HCT116 (cell line): Measurements from ENCODE around the gene GLRX. TPM values are rescaled to one million over a fixed set of nuclear protein-coding genes. Genes with fewer than 3 reads are reported as not detected.

ENCODE experiments used
- ATAC-seq: fragments of 200-7000 bp; cut with Tn5 transposase; 2 replicates; pipeline ENCODE4 v1.9.1; 2020; ENCODE audit warnings: mild to moderate bottlenecking, moderate library complexity
- BruUV-seq: library from RNA; stranded (reverse); fragments of 400-500 nt; replicated peaks from 2 replicates; lab custom pipeline; 2021; lab: Mats Ljungman, UMichigan
- CTCF ChIA-PET: fragments of 300-600 bp; sonication (Branson Sonifier 250); formaldehyde crosslinking; loops from one replicate; lab custom pipeline; 2021; ENCODE audit warnings: antibody characterized with exemption; lab: Charles Lee
- POLR2A ChIA-PET: fragments of 300-600, 350-600 bp; sonication (Branson Sonifier 250); formaldehyde crosslinking; loops from one replicate; lab custom pipeline; 2021; ENCODE audit warnings: antibody characterized with exemption; lab: Charles Lee
- RAD21 ChIA-PET, 2 experiments: fragments of 300-600 bp; sonication (Branson Sonifier 250); formaldehyde crosslinking; loops; one replicate each; lab custom pipeline; 2023; ENCODE audit warnings: low total read pairs in 2 of 2; ENCODE audit not compliant: uncharacterized antibody in 2 of 2, unreplicated experiment in 2 of 2, low non-redundant PET in 1 of 2; lab: Charles Lee
- DNase-seq: peaks from one replicate; pipeline ENCODE4 v3.0.0-alpha.2; 2010; ENCODE audit warnings: low read depth, low spot score
- H2AFZ ChIP-seq: fragments of 200-600 bp; shearing (Covaris generic), sonication (generic); 2 replicates; pipeline ENCODE4 v1.6.1; 2017; ENCODE audit warnings: low read depth, mixed run types, mixed read lengths, antibody characterized with exemption, low read length; ENCODE audit not compliant: poor library complexity, severe bottlenecking
- H3K27ac ChIP-seq: 2 replicates; pipeline ENCODE4 v1.5.1; 2012; ENCODE audit warnings: low read depth, low read length
- H3K27me3 ChIP-seq: fragments of 200-600 bp; sonication (generic); 2 replicates; pipeline ENCODE4 v1.6.1; 2016; ENCODE audit warnings: mixed run types, low read length, mixed read lengths; ENCODE audit not compliant: insufficient read depth
- H3K36me3 ChIP-seq, 2 experiments: fragments of 200-500 bp in 1 of 2; fragments of 200-600 bp in 1 of 2; sonication (Bioruptor generic) in 1 of 2; sonication (generic) in 1 of 2; 2 replicates each; pipeline versions ENCODE4 v1.5.1 to v1.6.1; 2014 to 2016; ENCODE audit warnings: low read length in 2 of 2, inconsistent platforms in 1 of 2, mixed read lengths in 1 of 2, mixed run types in 1 of 2; ENCODE audit not compliant: insufficient read depth in 2 of 2, control insufficient read depth in 1 of 2
- H3K4me1 ChIP-seq, 2 experiments: fragments of 200-600 bp in 1 of 2; sonication (generic) in 1 of 2; 2 replicates each; pipeline versions ENCODE4 v1.5.1 to v1.6.1; 2012 to 2017; ENCODE audit warnings: low read length in 2 of 2, inconsistent platforms in 1 of 2, mild to moderate bottlenecking in 1 of 2, mixed read lengths in 1 of 2, mixed run types in 1 of 2, moderate library complexity in 1 of 2; ENCODE audit not compliant: insufficient read depth in 2 of 2, control insufficient read depth in 1 of 2
- H3K4me2 ChIP-seq: fragments of 200-600 bp; sonication (generic); 2 replicates; pipeline ENCODE4 v1.6.1; 2017; ENCODE audit warnings: mixed run types, low read length, mixed read lengths
- H3K4me3 ChIP-seq, 2 experiments: fragments of 200-600 bp in 1 of 2; sonication (generic) in 1 of 2; replicated peaks in 1 of 2; 2 replicates each; pipeline ENCODE4 v1.5.1; 2011 to 2016; ENCODE audit warnings: low read length in 2 of 2, control low read depth in 1 of 2, low read depth in 1 of 2, mild to moderate bottlenecking in 1 of 2, mixed read lengths in 1 of 2, mixed run types in 1 of 2
- H3K79me2 ChIP-seq: fragments of 200-600 bp; sonication (generic); 2 replicates; pipeline ENCODE4 v1.6.1; 2017; ENCODE audit warnings: mild to moderate bottlenecking, mixed run types, low read length, moderate library complexity, mixed read lengths; ENCODE audit not compliant: insufficient read depth
- H3K9ac ChIP-seq: fragments of 200-600 bp; sonication (generic); 2 replicates; pipeline ENCODE4 v1.6.1; 2016; ENCODE audit warnings: low read length, mixed read lengths
- H3K9me2 ChIP-seq: fragments of 200-600 bp; sonication (generic), shearing (Covaris generic); 2 replicates; pipeline ENCODE4 v1.6.1; 2017; ENCODE audit warnings: mixed run types, mild to moderate bottlenecking, moderate library complexity; ENCODE audit not compliant: insufficient read depth
- H3K9me3 ChIP-seq, 2 experiments: fragments of 200-500 bp in 1 of 2; fragments of 200-600 bp in 1 of 2; sonication (Bioruptor generic) in 1 of 2; sonication (generic) in 1 of 2; 2 replicates each; pipeline ENCODE4 v1.6.1; 2014 to 2017; ENCODE audit warnings: low read length in 2 of 2, mixed read lengths in 2 of 2, inconsistent platforms in 1 of 2, low read depth in 1 of 2, mild to moderate bottlenecking in 1 of 2, mixed run types in 1 of 2, moderate library complexity in 1 of 2; ENCODE audit not compliant: control insufficient read depth in 1 of 2, insufficient read depth in 1 of 2
- H4K20me1 ChIP-seq: fragments of 200-600 bp; sonication (generic), shearing (Covaris generic); 2 replicates; pipeline ENCODE4 v1.6.1; 2017; ENCODE audit warnings: mixed run types, mild to moderate bottlenecking, moderate library complexity; ENCODE audit not compliant: insufficient read depth
- ATF3 ChIP-seq: IDR thresholded peaks from 2 replicates; pipeline ENCODE4 v1.6.1; 2012
- CTCF ChIP-seq, 3 experiments: fragments of 200-600 bp in 1 of 3; sonication (generic) in 1 of 3; IDR thresholded peaks in 2 of 3; conservative IDR thresholded peaks in 1 of 3; 2 replicates each; pipeline ENCODE4 v1.5.1; 2012 to 2017; ENCODE audit warnings: low read depth in 2 of 3, low read length in 2 of 3, antibody characterized with exemption in 1 of 3, borderline replicate concordance in 1 of 3, control low read depth in 1 of 3, mild to moderate bottlenecking in 1 of 3, mixed read lengths in 1 of 3, mixed run types in 1 of 3, moderate library complexity in 1 of 3; ENCODE audit not compliant: insufficient read depth in 1 of 3
- EGR1 ChIP-seq: IDR thresholded peaks from 2 replicates; pipeline ENCODE4 v1.6.1; 2012; ENCODE audit warnings: low read depth
- ELF1 ChIP-seq: IDR thresholded peaks from 2 replicates; pipeline ENCODE4 v1.6.1; 2012; ENCODE audit warnings: low read depth, borderline replicate concordance
- EZH2phosphoT487 ChIP-seq: fragments of 200-600 bp; IDR thresholded peaks from 2 replicates; pipeline ENCODE4 v1.6.1; 2018; ENCODE audit warnings: antibody characterized with exemption, borderline replicate concordance
- FOSL1 ChIP-seq: IDR thresholded peaks from 2 replicates; pipeline ENCODE4 v1.6.1; 2012; ENCODE audit warnings: low read depth
- JUND ChIP-seq: IDR thresholded peaks from 2 replicates; pipeline ENCODE4 v1.6.1; 2012
- MAX ChIP-seq: IDR thresholded peaks from 2 replicates; pipeline ENCODE4 v1.6.1; 2012
- POLR2A ChIP-seq: IDR thresholded peaks from 2 replicates; pipeline ENCODE4 v1.7.0; 2011; ENCODE audit warnings: borderline replicate concordance; ENCODE audit not compliant: insufficient read depth, insufficient read length; ENCODE audit errors: extremely low read depth
- POLR2AphosphoS5 ChIP-seq: IDR thresholded peaks from 2 replicates; pipeline ENCODE4 v1.6.1; 2011; ENCODE audit warnings: mild to moderate bottlenecking, low read depth, low read length, moderate library complexity
- SIN3A ChIP-seq: IDR thresholded peaks from 2 replicates; pipeline ENCODE4 v1.6.1; 2012; ENCODE audit warnings: low read depth
- SP1 ChIP-seq: IDR thresholded peaks from 2 replicates; pipeline ENCODE4 v1.6.1; 2012; ENCODE audit warnings: low read depth
- TCF7L2 ChIP-seq: IDR thresholded peaks from 2 replicates; pipeline ENCODE4 v1.7.0; 2011; ENCODE audit warnings: borderline replicate concordance, inconsistent platforms; ENCODE audit not compliant: insufficient read depth, insufficient read length; ENCODE audit errors: extremely low read depth
- YY1 ChIP-seq: IDR thresholded peaks from 2 replicates; pipeline ENCODE4 v1.6.1; 2011; ENCODE audit warnings: low read length, low read depth, moderate library complexity, mild to moderate bottlenecking; ENCODE audit not compliant: insufficient replicate concordance; ENCODE audit errors: extremely low read depth
- ZFX ChIP-seq: fragments of 450-650 bp; IDR thresholded peaks from 2 replicates; pipeline ENCODE4 v1.6.1; 2017
- ZNF274 ChIP-seq: fragments of 200-500 bp; sonication (Bioruptor generic); IDR thresholded peaks from 2 replicates; pipeline ENCODE4 v1.6.1; 2014; ENCODE audit warnings: mild to moderate bottlenecking, low read depth, low read length, inconsistent platforms
- intact Hi-C: fragments of 100-400 bp; cut with micrococcal nuclease; formaldehyde crosslinking; loops from 2 replicates; pipeline ENCODE4 v1.10.0; 2022
- total RNA-seq: library from RNA; stranded (reverse); gene quantifications from one replicate; pipeline ENCODE4 v1.2.1, GENCODE V29; 2021; ENCODE audit not compliant: unreplicated experiment

The GLRX gene
- total RNA-seq, 1 experiment from 2014 or later = 29.3 TPM

- POLR2A ChIA-PET = no interaction called here
- no peak for ATAC-seq
- H3K9ac ChIP-seq = no peak overlapping the region
- H2AFZ ChIP-seq = no peak overlapping the region
- H3K27ac ChIP-seq = no peak overlapping the region
- H3K4me2 ChIP-seq = no peak overlapping the region
- no peaks in the 10 kb centered on the region for H3K27me3 ChIP-seq
- H4K20me1 ChIP-seq = no peaks in the 10 kb centered on the region
- H3K79me2 ChIP-seq = no peaks in the 10 kb centered on the region
- no peak overlapping the region for H3K4me3 ChIP-seq
- DNase-seq = no peak
- no TSS peak for BruUV-seq
- H3K9me2 ChIP-seq = no peaks in the 10 kb centered on the region
- RAD21 ChIA-PET = no interaction called here
- CTCF ChIA-PET = no interaction called here
- 0 out of 4 replicates have a peak, but pooled peaks cover 0 to 4% of the 10 kb centered on the region in 2 experiments for H3K36me3 ChIP-seq
- intact Hi-C loops = no loop called here
- TF ChIP-seq JUND (no peak), SIN3A (no peak), EGR1 (no peak), YY1 (no peak), ELF1 (no peak), POLR2AphosphoS5 (no peak), POLR2A (no peak), MAX (no peak), ZFX (no peak)
- H3K4me1 ChIP-seq = no peaks in the 10 kb centered on the region
- no peaks in the 10 kb centered on the region for H3K9me3 ChIP-seq
These were observed 20.6 kb downstream of the GLRX start for GRCh38 chr5:95801961-95802360.

- no TSS peak for BruUV-seq
- no peaks in the 10 kb centered on the region for H3K79me2 ChIP-seq
- no peaks in the 10 kb centered on the region for H3K9me2 ChIP-seq
- no peak for DNase-seq
- H3K27me3 ChIP-seq = no peaks in the 10 kb centered on the region
- no peaks in the 10 kb centered on the region for H4K20me1 ChIP-seq
- no peaks in the 10 kb centered on the region for H3K4me1 ChIP-seq
- no peak overlapping the region for H3K4me3 ChIP-seq
- H3K27ac ChIP-seq = no peak overlapping the region
- no peak for ATAC-seq
- no peak for TF ChIP-seq ZNF274
- no peak for TF ChIP-seq CTCF (IDR thresholded peaks at IDR 0.05 in 2 of 3, conservative IDR thresholded peaks at IDR 0.05 in 1 of 3; ENCODE audit: borderline replicate concordance in 1 of 3, insufficient read depth in 1 of 3, low read depth in 2 of 3, low read length in 2 of 3)
- TF ChIP-seq TCF7L2 = no peak
- TF ChIP-seq YY1 = no peak
- TF ChIP-seq POLR2A = no peak
- TF ChIP-seq EZH2phosphoT487 = no peak
- TF ChIP-seq ELF1 = no peak
- no peak for TF ChIP-seq JUND
- no peak for TF ChIP-seq EGR1
- no peak for TF ChIP-seq SP1
- TF ChIP-seq ZFX = no peak
- TF ChIP-seq ATF3 = no peak
- no peak for TF ChIP-seq FOSL1
- TF ChIP-seq, all 23 proteins: peak for 0
- POLR2A ChIA-PET = no interaction called here
- CTCF ChIA-PET = no interaction called here
- RAD21 ChIA-PET = no interaction called here
- H3K36me3 ChIP-seq = 0 out of 4 replicates have a peak, but pooled peaks cover 0 to 4% of the 10 kb centered on the region in 2 experiments
- H3K9me3 ChIP-seq = no peaks in the 10 kb centered on the region
- H3K4me2 ChIP-seq = no peak overlapping the region
- H3K9ac ChIP-seq = no peak overlapping the region
- intact Hi-C loops = no loop called here
- no peak overlapping the region for H2AFZ ChIP-seq
These were observed 21.0 kb downstream of the GLRX start for GRCh38 chr5:95801532-95801931.
